NCI-H345 treated with DMSO at 0.1 percent for 48 hours (cell line): ENCODE data around the gene MBD3.
A peak's percentile ranks its signal among the peaks of the same experiment; 100 is the strongest.

Experiments
- DNase-seq: peaks from one replicate; lab custom pipeline; 2025; ENCODE audit not compliant: unreplicated experiment; lab: John Stamatoyannopoulos, UW

MBD3 gene

GRCh38 chr19:1574354-1575136 lies 18.1 kb downstream of the MBD3 start:
- DNase-seq = no peak

GRCh38 chr19:1572795-1573194 lies 19.9 kb downstream of the MBD3 start:
- no peak for DNase-seq

GRCh38 chr19:1571358-1571757 lies 21.3 kb downstream of the MBD3 start:
- DNase-seq = no peak

- no peak for DNase-seq
Observed at GRCh38 chr19:1570836-1571235, 21.8 kb downstream of the MBD3 start.

GRCh38 chr19:1569997-1570396 lies 22.7 kb downstream of the MBD3 start:
- no peak for DNase-seq

- DNase-seq = no peak
Observed at GRCh38 chr19:1568320-1569019, 24.2 kb downstream of the MBD3 start, which contains the start of gene MEX3D. TSS of gene MEX3D (minus strand) at chr19:1568325. CDS start at chr19:1568058, 267 bp downstream.

GRCh38 chr19:1567848-1568227 lies 24.8 kb downstream of the MBD3 start:
- no peak for DNase-seq

GRCh38 chr19:1567116-1567847 lies 25.4 kb downstream of the MBD3 start:
- DNase-seq = no peak

- peak; percentile 24 for DNase-seq
Observed at GRCh38 chr19:1566392-1567115, 26.1 kb downstream of the MBD3 start.

GRCh38 chr19:1563251-1563650 lies 29.4 kb downstream of the MBD3 start:
- DNase-seq = no peak

GRCh38 chr19:1561236-1561842 lies 31.3 kb downstream of the MBD3 start:
- no peak for DNase-seq

GRCh38 chr19:1560286-1560882 lies 32.3 kb downstream of the MBD3 start:
- DNase-seq = no peak

- DNase-seq = no peak
Observed at GRCh38 chr19:1558552-1558951, 34.1 kb downstream of the MBD3 start.

- no peak for DNase-seq
Observed at GRCh38 chr19:1556390-1557070, 36.1 kb downstream of the MBD3 start.

GRCh38 chr19:1555487-1556389 lies 36.9 kb downstream of the MBD3 start:
- no peak for DNase-seq

GRCh38 chr19:1554968-1555367 lies 37.7 kb downstream of the MBD3 start:
- DNase-seq = no peak

- no peak for DNase-seq
Observed at GRCh38 chr19:1553415-1553814, 39.2 kb downstream of the MBD3 start.
